Activated CD8-positive, alpha-beta memory T cell treated with anti-CD3 and anti-CD28 coated beads for 36 hours (primary cell): Measurements from ENCODE around the gene SLC9A8. TPM values are rescaled to one million over a fixed set of nuclear protein-coding genes. Genes with fewer than 3 reads are reported as not detected.
"Not testable (repeated sequence)": the region's sequence is repeated elsewhere in the genome, so short reads cannot be mapped to it uniquely, and the experiment has no call there.

Source experiments
- CTCF ChIA-PET: fragments of 350-600 bp; sonication (Branson Sonifier 250); formaldehyde crosslinking; loops from one replicate; lab custom pipeline; 2021; ENCODE audit warnings: antibody characterized with exemption; lab: Charles Lee
- POLR2A ChIA-PET: fragments of 350-600 bp; sonication (Branson Sonifier 250); formaldehyde crosslinking; loops from one replicate; lab custom pipeline; 2021; ENCODE audit warnings: antibody characterized with exemption; lab: Charles Lee
- total RNA-seq, 2 experiments: library from RNA; stranded (reverse); gene quantifications; one replicate each; pipeline ENCODE4 v1.2.3, GENCODE V29; 2021

SLC9A8 gene
- total RNA-seq, 2 experiments from 2014 or later = 8.6 to 10.0 TPM

GRCh38 chr20:49858076-49858585 lies 45.5 kb downstream of the SLC9A8 start:
- CTCF ChIA-PET = interaction anchor here (1.4 kb wide), 1 partner anchor 248 kb away, joined by 3 read pairs; no protein-coding TSS in a partner anchor
- POLR2A ChIA-PET = no interaction called here

- ChIA-PET CTCF (no interaction called here), POLR2A (no interaction called here)
These were observed 46.4 kb downstream of the SLC9A8 start for GRCh38 chr20:49859011-49859410.

GRCh38 chr20:49859807-49860206 lies 47.2 kb downstream of the SLC9A8 start:
- CTCF ChIA-PET = no interaction called here
- POLR2A ChIA-PET = interaction anchor here (0.6 kb wide), 1 partner anchor 67 kb away, joined by 3 read pairs; no protein-coding TSS in a partner anchor

DNA sequence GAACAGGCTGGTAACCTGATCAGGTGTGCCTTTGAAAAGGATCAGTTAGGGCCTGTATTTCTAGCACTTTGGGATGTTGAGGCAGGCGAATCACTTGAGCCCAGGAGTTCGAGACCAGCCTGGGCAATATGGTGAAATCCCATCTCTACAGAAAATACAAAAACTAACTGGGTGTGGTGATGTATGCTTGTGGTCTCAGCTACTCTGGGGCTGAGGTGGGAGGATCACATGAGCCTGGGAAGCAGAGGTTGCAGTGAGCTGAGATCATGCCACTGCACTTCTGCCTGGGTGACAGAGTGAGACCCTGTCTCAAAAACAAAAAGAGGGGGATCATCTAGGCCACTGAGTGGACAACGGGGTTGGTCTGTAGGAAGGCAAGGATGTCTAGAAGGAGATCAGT lies 48.6 kb downstream of the SLC9A8 start:
- CTCF ChIA-PET, POLR2A ChIA-PET: not testable (repeated sequence)

DNA sequence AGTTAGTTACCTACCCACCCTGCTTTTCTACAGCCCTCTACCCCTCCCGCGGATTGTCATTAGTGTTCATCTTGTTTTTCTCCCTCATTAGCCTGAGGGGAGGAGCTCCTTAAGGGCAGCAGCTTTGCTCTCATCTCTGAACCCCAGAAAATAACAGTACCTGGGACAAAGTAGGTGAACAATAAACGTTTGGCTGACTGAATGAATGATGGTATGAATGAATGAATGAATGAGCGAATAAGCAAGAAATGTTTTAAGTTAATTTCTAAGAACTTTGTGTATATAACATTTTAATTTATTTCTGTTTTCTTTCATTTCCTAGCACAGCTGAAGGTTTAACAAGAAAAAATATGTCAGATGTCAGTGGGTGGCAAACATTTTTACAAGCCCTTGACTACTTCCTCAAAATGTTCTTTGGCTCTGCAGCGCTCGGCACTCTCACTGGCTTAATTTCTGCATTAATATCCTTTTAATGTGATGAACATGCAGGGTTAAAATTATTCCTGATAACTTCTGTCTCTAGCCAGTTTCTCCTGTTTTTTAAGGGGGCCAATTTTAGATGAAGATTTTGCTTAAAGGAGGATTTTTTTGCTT lies 50.1 kb downstream of the SLC9A8 start:
- ChIA-PET CTCF (no interaction called here), POLR2A (interaction anchor here (0.8 kb wide), 1 partner anchor 9 kb away, joined by 3 read pairs; no protein-coding TSS in a partner anchor)

- POLR2A ChIA-PET = no interaction called here
- CTCF ChIA-PET = no interaction called here
These were observed 51.0 kb downstream of the SLC9A8 start for GRCh38 chr20:49863666-49864065.

DNA sequence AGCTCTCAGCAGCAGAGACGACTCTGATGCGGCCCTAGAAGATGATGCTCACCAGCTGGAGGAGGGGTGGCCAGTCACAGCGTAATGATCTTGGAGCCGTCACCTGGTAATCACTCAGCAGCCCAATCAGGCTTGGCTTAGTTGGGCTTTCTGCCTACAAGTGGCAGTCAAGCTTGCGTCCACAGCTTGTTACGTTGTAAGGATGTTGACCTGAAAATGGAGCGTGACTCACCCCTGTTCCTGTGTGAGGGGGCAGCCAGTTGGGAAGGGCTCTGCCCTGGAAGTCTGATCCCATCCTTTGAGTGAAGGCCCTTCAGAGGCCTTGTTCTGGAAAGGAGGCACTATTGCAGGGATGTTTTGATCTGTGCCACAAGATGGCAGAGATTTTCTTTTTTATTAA lies 52.9 kb downstream of the SLC9A8 start:
- POLR2A ChIA-PET = no interaction called here
- CTCF ChIA-PET = no interaction called here

- CTCF ChIA-PET = interaction anchor here (0.6 kb wide), 1 partner anchor 109 kb away, joined by 4 read pairs; no protein-coding TSS in a partner anchor
- POLR2A ChIA-PET = no interaction called here
These were observed 53.4 kb downstream of the SLC9A8 start for GRCh38 chr20:49866051-49866450.

- CTCF ChIA-PET = interaction anchor here (0.6 kb wide), 1 partner anchor 40 kb away, joined by 4 read pairs; no protein-coding TSS in a partner anchor
- POLR2A ChIA-PET = no interaction called here
These were observed 55.0 kb downstream of the SLC9A8 start for GRCh38 chr20:49867453-49868215.

GRCh38 chr20:49868538-49868937 lies 55.9 kb downstream of the SLC9A8 start:
- POLR2A ChIA-PET = no interaction called here
- CTCF ChIA-PET = interaction anchor here (0.6 kb wide), 1 partner anchor 40 kb away, joined by 4 read pairs; no protein-coding TSS in a partner anchor

DNA sequence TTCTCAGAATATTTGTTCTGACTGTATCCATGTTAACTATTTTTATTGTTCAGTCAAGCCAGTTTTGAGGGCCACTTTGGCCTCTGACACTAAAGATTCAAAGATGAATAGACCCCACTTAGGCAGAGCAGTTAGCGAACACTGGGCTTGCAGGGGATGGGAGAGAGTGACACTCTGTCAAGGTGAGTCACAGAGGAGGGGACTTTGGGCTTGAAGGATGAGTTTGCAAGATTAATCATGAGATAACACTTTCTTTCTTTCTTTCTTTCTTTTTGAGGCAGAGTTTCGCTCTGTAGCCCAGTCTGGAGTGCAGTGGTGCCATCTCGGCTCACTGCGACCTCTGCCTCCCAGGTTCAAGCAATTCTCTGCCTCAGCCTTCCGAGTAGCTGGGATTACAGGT lies 56.3 kb downstream of the SLC9A8 start:
- CTCF ChIA-PET = no interaction called here
- POLR2A ChIA-PET = no interaction called here

- POLR2A ChIA-PET = no interaction called here
- CTCF ChIA-PET = no interaction called here
These were observed 57.6 kb downstream of the SLC9A8 start for GRCh38 chr20:49870261-49870660.

DNA sequence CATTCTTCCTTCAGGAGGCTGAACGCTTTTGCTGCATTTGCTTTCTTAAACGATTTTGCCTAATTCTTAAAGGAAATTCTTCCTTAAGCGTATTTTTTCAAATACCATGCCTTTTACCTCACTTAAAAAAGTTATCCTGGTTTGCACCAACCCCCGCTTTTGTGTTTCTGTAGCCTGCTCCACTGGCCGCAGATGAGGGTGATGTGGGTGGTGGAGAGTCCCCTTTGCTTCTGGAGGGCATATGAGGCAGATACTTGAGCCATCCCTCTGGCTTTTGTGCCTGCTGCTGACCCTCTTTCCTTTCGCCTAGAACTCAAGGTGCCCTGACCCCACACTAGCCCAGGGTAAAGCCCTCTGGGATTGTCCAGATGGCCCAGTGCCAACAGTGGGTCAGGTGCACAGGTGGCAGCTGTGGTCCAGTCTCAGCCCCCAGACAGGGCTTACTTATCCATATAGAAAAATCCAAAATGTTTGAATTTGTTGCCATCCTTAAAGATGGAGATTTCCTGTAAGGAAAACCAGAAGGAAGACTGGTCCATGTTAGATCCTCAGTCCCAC lies 58.8 kb downstream of the SLC9A8 start:
- ChIA-PET POLR2A (no interaction called here), CTCF (no interaction called here)

DNA sequence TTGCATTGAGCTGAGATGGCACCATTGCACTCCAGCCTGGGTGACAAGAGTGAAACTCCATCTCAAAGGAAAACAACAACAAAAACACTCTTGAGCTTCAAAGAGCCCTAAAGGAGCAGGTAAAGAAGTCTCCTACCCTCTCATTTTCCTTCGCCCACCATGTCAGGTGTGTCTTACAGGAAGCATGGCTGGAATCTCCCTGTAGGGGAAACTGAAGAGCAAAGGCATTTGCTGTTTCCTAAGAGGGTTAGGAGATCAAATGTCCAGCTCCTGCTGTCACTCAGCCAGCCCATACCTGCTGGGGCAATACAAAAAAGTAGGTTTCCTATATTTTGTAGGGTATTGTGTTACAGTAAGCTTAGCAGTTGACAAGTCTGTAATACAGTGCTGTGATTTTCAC lies 59.4 kb downstream of the SLC9A8 start:
- POLR2A ChIA-PET = no interaction called here

DNA sequence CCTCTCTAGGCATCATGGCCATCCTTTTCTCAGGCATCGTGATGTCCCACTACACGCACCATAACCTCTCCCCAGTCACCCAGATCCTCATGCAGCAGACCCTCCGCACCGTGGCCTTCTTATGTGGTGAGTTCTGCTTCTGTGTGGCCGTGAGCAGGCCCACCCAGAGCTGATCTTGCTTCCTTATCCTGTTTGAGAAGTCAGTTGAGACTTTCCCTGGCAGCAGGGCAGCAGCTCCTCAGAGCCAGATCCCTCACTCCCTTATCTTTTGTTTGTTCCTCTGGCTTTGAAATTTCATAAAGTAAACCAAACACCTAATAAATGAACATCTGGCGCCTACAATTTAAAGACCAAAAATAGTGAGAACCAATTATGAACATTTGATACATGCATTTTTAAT lies 62.1 kb downstream of the SLC9A8 start:
- POLR2A ChIA-PET = no interaction called here
- CTCF ChIA-PET = interaction anchor here (1.0 kb wide), 1 partner anchor 114 kb away, joined by 3 read pairs; no protein-coding TSS in a partner anchor

More for the DNA sequence above, 59.4 kb downstream of the SLC9A8 start:
- CTCF ChIA-PET = no interaction called here

- POLR2A ChIA-PET = no interaction called here
- CTCF ChIA-PET = interaction anchor here (0.7 to 0.9 kb wide), 2 partner anchors 11 to 85 kb away, joined by 3 to 5 read pairs; no protein-coding TSS in a partner anchor
These were observed 64.8 kb downstream of the SLC9A8 start for GRCh38 chr20:49877386-49877921.

DNA sequence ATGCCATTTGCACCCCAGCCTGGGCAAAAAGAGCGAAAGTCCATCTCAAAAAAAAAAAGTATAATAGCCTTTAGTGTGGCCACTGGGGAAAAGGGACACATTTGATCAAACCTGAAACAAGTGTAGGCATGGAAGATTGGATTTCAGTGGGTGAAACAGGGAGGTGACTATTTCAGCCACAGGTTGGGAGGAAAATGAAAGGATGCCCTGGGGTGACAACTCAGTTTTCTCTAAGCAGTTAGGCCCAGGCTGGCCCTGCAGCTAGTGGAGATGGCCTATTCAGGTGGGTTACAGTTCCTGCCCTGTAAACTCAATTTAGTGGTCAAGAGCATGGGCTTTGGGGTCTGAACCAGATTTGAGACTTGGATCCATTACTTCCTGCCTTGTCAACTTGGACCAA lies 66.3 kb downstream of the SLC9A8 start:
- CTCF ChIA-PET = no interaction called here
- POLR2A ChIA-PET = no interaction called here

DNA sequence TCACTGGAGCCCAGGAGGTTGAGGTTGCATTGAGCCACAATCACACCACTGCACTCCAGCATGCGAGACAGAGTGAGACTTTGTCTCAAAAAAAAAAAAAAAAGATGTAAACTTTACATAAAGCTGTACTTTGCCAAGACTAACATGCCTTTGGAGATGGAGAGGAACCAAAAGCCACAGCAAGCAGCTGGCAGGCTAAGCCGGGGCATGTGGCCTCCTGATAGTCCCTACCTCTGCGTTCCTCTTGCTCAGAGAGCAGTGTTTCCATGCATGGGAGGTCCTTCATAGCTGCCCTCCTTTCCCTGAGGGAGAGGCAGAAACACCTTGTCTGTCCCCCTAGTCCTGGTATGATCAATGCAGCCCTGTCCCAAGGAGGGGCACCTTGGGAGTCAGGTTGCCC lies 67.5 kb downstream of the SLC9A8 start:
- ChIA-PET POLR2A (no interaction called here), CTCF (interaction anchor here (0.6 to 1.1 kb wide), 4 partner anchors 13 to 341 kb away, joined by 3 to 5 read pairs (median 4); no protein-coding TSS in a partner anchor)

GRCh38 chr20:49880724-49881445 lies 68.3 kb downstream of the SLC9A8 start:
- CTCF ChIA-PET = interaction anchor here (0.6 to 1.1 kb wide), 4 partner anchors 13 to 340 kb away, joined by 3 to 5 read pairs (median 4); no protein-coding TSS in a partner anchor
- POLR2A ChIA-PET = no interaction called here
